Endothelial cell of hepatic sinusoid (primary cell): ENCODE measurements around the gene IGLL1.
"Not testable (repeated sequence)": the region's sequence is repeated elsewhere in the genome, so short reads cannot be mapped to it uniquely, and the experiment has no call there.

ENCODE experiments used
- in situ Hi-C: cut with HindIII; loops from 2 replicates; pipeline ENCODE4 v1.10.0; 2017; ENCODE audit warnings: low sequenced_read_pairs

The IGLL1 gene

DNA sequence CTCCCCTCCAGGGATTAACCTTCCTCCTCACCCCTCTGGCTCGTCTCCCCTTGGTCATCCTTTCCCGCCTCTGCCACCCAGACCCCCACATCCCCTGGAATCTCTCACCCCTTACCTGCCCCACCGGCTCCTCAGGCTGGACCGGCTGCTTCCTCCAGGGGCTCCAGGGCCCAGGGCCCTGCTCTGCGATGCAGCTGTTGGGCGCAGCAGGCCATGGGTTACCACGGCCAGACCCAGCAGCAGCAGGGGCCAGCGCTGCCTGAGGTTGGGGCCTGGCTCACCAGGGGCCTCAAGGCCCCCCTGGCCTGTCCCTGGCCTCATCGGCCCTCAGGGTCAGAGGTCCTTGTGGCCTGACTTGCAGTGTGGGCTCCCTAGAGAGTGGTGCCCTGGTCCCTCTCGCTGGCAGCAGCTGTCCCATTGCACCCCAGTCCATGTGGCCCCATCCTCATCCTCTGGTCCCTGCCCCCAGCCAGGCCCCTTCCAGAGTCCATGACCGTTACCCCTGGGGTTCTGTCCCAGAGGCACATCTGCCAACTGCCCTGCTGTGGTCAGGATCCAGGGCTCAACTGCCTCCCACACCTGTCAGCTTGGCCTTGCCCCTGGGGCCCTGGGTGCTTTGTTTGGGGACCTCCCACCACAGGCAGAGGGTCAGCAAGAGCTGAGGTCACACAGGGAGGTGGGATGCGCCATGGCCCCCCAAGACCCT, at the start of gene IGLL1:
IGLL1 (minus strand) TSS at position 421 of the 706 bp plus-strand sequence; CDS start at position 321, 100 bp downstream.
- in situ Hi-C loops = no loop called here

DNA sequence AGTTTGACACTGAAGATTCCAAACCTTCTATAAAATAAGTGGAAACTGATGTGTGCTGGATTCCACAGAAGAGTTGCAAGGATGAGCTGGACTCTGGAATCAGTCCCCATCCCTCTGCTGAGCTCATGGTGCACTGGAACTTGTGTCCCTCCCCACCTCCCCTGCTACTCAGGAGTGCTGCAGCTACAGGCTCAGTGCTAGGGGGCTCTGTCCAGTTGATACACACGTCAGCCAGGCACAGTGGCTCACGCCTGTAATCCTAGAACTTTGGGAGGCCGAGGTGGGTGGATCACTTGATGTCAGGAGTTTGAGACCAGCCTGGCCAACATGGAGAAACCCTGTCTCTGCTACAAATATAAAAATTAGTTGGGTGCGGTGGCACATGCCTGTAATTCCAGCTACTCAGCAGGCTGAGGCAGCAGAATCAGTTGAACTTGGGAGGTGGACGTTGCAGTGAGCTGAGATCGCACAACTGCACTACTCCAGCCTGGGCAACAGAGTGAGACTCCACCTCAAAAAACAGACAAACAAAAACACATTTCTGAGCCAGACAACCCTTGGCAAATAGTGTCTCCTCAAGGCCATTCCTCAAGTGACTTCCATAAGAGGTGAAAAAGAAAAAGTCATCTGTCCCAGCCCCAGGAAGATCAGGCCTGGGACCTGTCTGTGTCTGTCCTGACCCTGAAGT, 48.1 kb upstream of the IGLL1 start:
- in situ Hi-C loops = not testable (repeated sequence)

DNA sequence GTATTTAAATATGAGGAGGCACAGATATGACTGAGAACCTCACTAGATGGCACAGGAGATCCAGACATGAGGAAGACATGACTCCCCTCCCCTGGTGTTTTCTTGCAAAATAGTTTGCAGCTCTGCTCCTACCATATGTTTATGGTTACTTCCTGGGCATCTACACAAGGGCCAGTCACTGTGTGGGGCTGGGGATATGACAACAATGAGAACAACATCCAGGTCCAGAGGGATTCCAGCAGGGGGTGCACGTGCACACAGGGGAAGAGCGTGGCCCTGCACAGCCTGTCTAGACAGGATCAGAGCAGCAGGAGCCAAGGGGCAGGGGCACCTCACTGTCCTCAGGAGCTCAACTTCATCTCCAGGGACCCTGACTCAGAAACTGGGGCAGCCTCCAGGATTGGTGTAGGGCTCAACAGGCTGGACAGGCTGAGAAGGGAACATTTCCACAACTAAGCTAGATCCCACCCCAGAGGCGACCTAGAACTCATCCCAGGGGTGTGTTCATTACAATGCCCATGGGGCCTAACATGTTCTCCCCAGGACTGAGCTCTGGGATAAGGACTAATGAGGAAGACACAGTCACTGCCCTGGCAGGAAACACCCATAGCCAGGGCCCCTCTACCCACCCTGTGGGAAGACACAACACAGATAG, 47.4 kb upstream of the IGLL1 start:
- in situ Hi-C loops = not testable (repeated sequence)

DNA sequence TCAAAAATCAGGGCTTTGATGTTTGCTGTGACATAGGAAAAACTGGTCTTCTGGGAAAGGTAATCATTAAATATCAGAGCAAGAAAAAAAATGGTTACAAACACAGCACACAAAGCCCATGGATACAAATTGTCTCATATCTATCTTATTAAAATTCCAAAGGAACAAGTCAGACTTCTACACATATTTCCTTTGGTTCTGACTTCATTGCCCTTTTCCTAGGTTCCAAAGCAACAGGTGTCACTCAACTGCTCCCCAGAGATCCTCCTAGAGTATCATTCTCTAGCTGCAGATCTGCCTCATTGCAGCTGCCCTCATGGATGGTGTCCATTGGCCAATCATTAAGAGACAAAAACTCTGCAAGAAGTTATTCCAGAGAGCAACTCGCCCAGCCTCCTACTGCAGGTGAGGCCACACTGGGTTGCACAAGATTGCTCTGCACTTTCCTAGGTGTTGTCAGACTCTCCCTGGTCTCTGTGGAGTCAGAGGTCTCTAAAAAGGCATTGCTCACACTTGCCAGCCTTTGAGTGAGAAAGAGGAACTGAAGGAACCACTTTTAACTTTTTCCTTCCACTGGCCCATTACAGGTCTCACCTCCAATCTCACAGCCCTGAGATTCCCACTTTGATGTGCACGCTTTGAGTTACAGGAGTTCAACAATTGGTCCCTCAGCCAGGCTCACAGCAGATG, 46.3 kb upstream of the IGLL1 start:
- in situ Hi-C loops = no loop called here

DNA sequence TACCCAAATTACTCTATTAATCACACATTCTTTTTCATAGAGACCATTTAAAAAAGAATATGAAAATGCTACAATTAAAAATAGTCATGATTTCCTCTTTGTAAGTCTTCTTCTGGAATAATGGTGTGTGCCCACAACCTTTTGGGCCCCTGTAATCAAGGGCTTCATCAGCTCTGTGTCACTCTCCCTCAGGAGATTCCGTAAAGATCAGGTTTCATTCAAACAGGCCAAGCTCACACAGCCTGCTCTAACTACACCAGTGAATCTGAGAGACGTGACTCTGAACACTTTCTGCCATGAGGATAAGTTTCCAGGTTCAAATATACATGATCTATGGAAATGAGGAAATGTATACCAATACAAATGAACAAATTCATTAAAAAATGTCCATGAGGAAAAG, 42.5 kb upstream of the IGLL1 start:
- in situ Hi-C loops = no loop called here

DNA sequence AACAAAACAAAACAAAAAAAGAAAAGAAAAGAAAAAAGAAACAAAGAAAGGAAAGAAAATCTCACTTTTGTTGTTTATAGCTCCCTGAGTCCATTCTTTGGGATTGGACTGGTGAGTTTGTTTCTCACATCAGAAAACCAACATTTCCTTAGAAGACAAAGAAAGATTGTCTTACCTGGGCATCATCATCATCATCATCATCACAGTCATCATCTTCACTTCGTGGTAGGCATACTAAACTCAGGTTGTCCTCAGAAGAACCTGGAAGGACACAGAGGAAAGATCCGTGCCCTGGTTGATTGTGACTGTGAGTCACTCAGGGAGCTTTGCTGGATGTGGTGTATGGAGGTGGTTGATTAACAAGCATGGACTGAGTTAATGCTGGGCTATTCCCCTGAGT, 41.8 kb upstream of the IGLL1 start:
- in situ Hi-C loops = not testable (repeated sequence)

DNA sequence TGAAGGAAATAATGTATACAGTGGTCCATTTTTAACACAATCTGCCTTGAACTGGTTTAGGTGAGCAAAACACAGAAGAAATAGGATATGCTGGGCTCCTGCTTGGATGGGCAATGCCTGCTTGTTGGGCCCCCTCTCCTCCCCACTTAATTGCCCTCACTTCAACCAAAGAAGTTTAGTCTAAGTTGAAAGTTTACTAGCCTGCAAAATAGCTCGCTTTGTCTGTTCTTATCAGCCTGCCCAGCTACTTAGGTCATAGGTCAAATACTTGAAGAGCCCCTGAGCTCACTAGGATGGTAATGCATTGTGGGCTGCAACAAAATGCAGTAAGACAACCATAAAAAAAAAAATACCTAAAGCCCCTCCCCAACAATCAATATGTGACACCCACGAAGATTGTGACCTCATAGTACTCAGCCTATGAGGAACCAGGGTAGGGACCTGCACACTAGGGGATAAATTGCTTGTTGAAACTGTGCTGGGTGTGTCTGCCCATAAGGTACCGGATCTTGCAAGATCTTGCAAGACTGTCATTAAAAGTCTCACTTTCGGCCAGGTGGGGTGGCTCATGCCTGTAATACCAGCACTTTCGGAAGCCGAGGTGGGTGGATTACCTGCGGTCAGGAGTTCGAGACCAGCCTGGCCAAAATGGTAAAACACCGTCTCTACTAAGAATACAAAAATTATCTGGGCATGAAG, 41.1 kb upstream of the IGLL1 start:
- in situ Hi-C loops = no loop called here

DNA sequence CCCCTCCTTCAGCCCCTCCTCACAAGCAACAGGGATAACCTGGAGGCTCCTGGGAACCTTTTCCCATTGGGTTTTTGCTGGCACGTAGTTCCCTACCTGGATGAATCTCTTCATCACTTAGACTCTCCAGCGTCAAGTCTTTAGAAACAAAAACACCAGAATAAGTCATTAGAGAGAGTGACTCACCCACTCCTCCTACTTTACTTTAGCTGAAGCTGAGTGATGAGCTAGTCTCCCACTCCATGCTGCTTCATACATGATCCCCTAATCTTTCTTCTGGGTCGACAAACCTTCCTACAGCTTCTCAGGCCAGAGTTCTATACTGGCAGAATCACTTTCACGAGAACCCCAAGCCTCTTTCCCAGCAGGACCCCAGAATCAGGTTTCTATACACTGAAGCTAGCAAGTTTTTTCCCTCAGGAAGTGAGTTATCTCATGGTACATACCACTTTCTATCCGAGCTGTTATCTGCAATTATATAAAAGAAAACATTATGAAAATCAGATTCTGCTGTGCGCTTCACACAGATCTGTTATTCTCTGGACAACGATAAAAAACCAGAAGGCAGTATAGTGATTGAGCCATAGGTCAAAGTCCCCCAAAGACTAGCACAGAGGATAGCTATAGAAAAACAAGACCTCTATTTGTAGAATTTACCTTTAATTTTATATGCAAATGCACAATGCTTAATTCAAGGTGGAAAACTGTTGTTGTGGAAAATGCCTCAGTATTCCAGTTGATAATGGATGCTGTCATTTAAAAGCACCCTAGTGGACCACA, 33.3 kb upstream of the IGLL1 start:
- in situ Hi-C loops = no loop called here

- in situ Hi-C loops = no loop called here
These were observed 30.1 kb upstream of the IGLL1 start for GRCh38 chr22:23609983-23610781.

DNA sequence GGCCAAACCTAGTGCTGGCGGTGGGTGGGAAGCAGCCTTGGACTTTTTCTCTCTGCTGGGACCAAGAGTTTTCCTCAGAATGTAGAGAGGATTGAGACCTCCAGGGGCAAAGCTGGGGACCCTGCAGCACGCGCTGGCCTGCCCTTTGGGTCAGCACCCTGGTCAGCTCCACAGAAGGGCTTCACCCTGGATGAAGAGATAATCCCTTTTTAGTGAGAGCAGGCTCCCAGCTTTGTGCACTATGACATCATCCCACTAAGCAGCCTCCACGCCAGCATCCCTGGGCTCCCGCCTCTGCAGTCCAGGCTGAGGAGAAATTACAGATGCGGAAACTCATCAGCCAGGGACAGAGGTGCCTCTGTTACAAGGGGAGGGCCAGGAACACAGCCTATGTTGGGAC, 28.5 kb upstream of the IGLL1 start:
- in situ Hi-C loops = no loop called here

DNA sequence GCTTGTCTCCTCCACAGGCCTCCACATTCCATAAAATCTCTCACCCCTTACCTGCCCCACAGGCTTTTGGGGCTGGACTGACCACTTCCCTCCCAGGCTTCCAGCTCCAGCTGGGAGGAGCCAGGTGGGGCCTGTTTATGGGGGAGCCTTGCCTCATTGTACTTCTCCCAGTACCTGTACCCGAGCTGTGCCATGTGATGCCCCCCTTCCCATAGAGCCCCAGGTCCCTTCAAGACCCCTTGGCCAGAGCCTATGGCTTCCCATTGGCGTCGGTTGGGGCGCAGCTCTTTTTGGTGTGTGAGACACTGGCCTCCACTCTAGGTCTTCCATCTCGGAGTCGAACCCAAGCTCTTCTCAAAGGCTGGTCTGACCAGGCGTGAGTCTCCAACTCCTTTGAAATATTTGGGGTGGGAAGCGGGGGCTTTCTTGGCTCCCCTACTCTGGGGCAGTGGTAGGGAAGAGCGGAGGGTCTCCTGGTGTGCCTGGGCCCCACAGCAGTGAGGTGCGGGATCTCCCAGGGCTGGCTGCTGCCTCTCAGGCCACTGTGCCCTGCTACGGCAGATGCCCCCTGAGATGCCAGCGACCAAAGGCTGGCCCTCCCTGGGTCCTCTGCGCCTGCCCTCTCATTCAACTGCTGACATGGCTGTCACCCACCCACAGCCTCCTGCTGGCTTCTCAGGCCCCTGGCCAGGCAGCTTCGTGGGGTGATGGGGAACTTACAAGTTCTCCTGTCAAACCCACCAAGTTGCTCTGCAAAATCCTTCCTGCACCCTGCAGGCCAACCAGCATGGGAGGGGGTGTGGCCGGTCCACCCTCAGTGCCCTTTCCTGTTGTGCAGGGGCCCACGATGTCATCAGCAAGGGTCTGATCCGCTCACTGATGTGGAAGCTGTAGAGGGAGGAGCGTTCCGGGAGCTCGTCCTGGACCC, 26.4 kb upstream of the IGLL1 start:
- in situ Hi-C loops = no loop called here

GRCh38 chr22:23604939-23605712, 25.0 kb upstream of the IGLL1 start:
- in situ Hi-C loops = no loop called here

GRCh38 chr22:23603266-23603665, 23.2 kb upstream of the IGLL1 start:
- in situ Hi-C loops = no loop called here

GRCh38 chr22:23598805-23599518, 18.9 kb upstream of the IGLL1 start:
- in situ Hi-C loops = no loop called here

DNA sequence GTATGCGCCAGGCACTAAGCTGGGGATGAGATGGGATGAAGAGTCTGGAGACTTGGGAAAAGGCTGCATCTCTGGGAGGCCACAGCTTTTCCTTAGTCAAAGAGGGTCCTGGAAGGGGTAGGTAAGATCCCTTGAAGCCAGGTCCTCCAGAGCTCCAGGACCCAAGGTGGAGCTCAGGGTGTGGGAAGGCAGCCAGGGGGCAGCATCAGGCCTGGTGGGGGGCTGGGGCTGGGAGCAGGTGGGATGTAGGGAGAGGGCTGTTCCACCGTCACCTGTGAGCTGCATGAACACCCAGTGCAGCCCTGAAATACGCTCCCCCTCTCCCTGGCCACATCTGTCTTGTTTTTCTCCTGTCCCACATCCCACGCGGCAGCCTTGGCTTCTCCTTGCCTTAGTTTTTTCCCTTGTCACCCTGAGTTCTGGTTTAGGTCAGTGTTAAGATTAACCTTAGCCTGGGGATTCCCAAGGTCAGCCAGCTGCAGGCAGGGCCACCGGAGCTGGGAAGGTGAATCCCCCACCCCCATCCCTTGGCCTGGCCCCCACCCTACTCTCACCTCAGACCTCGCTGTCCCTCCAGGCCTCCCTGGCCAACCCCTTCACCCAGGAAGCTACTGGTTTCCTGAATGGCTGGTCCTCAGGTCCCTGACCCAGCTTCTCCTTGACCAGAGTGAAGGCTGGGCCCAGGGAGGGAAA, 17.6 kb upstream of the IGLL1 start:
- in situ Hi-C loops = not testable (repeated sequence)

- in situ Hi-C loops = not testable (repeated sequence)
These were observed 15.8 kb upstream of the IGLL1 start for GRCh38 chr22:23595904-23596303.
